Activated T-helper 2 cell treated with anti-CD3 and anti-CD28 coated beads, Interferon-gamma antibody, Interleukin-2, Interleukin-4, amounts not matched to agents 10 μg/mL and 5 μg/mL and 100 μg/mL, durations not matched to agents 14 hours and 24 hours and 36 hours (primary cell): ENCODE results near the gene IDI1. TPM values are rescaled to one million over a fixed set of nuclear protein-coding genes. Genes with fewer than 3 reads are reported as not detected.

Experiments
- DNase-seq: peaks from one replicate; pipeline ENCODE4 v3.0.0; 2021; ENCODE audit warnings: low spot score
- H3K27ac Mint-ChIP-seq: one replicate; pipeline ENCODE4 v1.8.0; 2021; ENCODE audit warnings: mixed read lengths
- H3K27me3 Mint-ChIP-seq: one replicate; pipeline ENCODE4 v1.8.0; 2021; ENCODE audit warnings: low read depth, mixed read lengths
- H3K36me3 Mint-ChIP-seq: one replicate; pipeline ENCODE4 v1.8.0; 2021; ENCODE audit warnings: low read depth, mixed read lengths
- H3K4me1 Mint-ChIP-seq: one replicate; pipeline ENCODE4 v1.8.0; 2021; ENCODE audit warnings: low read depth, mixed read lengths
- H3K4me3 Mint-ChIP-seq: one replicate; pipeline ENCODE4 v1.8.0; 2021; ENCODE audit warnings: low read depth, mild to moderate bottlenecking, moderate library complexity, mixed read lengths
- H3K9me3 Mint-ChIP-seq: one replicate; pipeline ENCODE4 v1.8.0; 2021; ENCODE audit warnings: mixed read lengths
- intact Hi-C: fragments of 100-400 bp; cut with micrococcal nuclease; formaldehyde crosslinking; loops from one replicate; pipeline ENCODE4 v1.15.1; 2023
- total RNA-seq: library from RNA; stranded (reverse); gene quantifications from 2 replicates; pipeline ENCODE4 v1.2.3, GENCODE V29; 2022

The IDI1 gene
- total RNA-seq: 80.1 and 89.6 TPM in 2 replicates

GRCh38 chr10:1048732-1049424, at the start of gene IDI1:
TSS of gene IDI1 (minus strand) at chr10:1049119. CDS start at chr10:1049003, 116 bp downstream.
- H3K36me3 Mint-ChIP-seq: peaks cover 81% of the 10 kb centered on the region
- H3K27ac Mint-ChIP-seq: peak within 1 kb of the TSS; percentile 94
- no peaks in the 10 kb centered on the region for H3K9me3 Mint-ChIP-seq
- peaks cover 53% of the 10 kb centered on the region for H3K4me1 Mint-ChIP-seq
- intact Hi-C loops: loop anchor here (1.0 to 2.0 kb wide), 3 partner anchors 7 to 118 kb away; partner anchors contain the start of genes GTPBP4, LARP4B and WDR37
- H3K27me3 Mint-ChIP-seq: no peaks in the 10 kb centered on the region
- DNase-seq: peak; percentile 98
- H3K4me3 Mint-ChIP-seq: peak within 1 kb of the TSS; percentile 93

GRCh38 chr10:1097436-1097835, 48.5 kb upstream of the IDI1 start:
- no peaks in the 10 kb centered on the region for H3K9me3 Mint-ChIP-seq
- peaks cover 25% of the 10 kb centered on the region for H3K4me1 Mint-ChIP-seq
- H3K36me3 Mint-ChIP-seq: peaks cover 48% of the 10 kb centered on the region
- no peak overlapping the region for H3K27ac Mint-ChIP-seq
- no peaks in the 10 kb centered on the region for H3K27me3 Mint-ChIP-seq
- no peak for DNase-seq
- no peak overlapping the region for H3K4me3 Mint-ChIP-seq
- intact Hi-C loops: no loop called here

- intact Hi-C loops: no loop called here
- no peak overlapping the region for H3K27ac Mint-ChIP-seq
- no peaks in the 10 kb centered on the region for H3K27me3 Mint-ChIP-seq
- no peaks in the 10 kb centered on the region for H3K9me3 Mint-ChIP-seq
- no peak for DNase-seq
- peaks cover 41% of the 10 kb centered on the region for H3K36me3 Mint-ChIP-seq
- H3K4me1 Mint-ChIP-seq: peaks cover 17% of the 10 kb centered on the region
- H3K4me3 Mint-ChIP-seq: no peak overlapping the region
Measured at GRCh38 chr10:1096287-1096889, 47.5 kb upstream of the IDI1 start.

GRCh38 chr10:1095498-1095897, 46.6 kb upstream of the IDI1 start:
- Mint-ChIP-seq H3K27ac (no peak overlapping the region), H3K27me3 (no peaks in the 10 kb centered on the region), H3K36me3 (peaks cover 39% of the 10 kb centered on the region), H3K4me1 (peaks cover 13% of the 10 kb centered on the region), H3K4me3 (no peak overlapping the region), H3K9me3 (no peaks in the 10 kb centered on the region)
- intact Hi-C loops: no loop called here
- DNase-seq: no peak

DNA sequence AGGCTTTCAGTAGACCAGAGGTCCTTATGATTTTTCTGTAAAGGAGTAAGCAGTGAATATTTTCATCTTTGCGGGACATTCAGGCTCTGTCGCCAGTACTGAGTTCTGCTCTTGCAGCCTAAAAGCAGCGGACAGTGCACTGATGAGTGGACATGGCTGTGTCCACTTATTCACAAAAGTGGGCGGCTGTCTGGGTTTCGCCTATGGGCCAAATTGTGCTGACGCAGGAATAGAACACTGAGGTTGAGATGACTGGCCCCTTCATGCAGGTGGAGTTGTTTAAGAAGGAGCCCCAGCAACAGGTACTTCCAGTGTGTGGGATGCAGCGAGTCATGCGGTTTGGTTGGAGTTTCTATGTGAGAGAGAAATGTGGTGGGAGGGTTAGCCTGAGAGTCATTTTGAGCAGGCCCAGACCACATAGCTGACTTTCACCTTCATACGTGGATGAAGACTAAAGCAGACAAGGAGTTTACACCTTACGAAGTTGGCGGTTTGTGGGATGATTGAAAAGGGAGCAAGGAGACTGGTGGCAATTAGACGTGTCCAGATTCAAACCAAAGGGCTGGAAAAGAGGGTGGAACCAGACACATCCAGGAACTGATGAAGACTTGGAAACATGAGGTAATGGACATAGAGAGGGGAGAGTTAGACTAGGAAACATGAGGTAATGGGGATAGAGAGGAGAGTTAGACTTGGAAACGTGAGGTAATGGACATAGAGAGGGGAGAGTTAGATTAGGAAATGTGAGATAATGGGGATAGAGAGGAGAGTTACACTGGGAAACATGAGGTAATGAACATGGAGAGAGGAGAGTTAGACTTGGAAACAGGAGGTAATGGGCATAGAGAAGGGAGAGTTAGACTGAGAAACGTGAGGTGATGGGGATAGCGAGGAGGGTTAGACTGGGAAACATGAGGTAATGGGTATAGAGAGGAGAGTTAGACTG, 45.5 kb upstream of the IDI1 start:
- DNase-seq: peak; percentile 15
- peaks cover 6% of the 10 kb centered on the region for H3K4me1 Mint-ChIP-seq
- H3K9me3 Mint-ChIP-seq: no peaks in the 10 kb centered on the region
- H3K4me3 Mint-ChIP-seq: no peak overlapping the region
- peaks cover 34% of the 10 kb centered on the region for H3K36me3 Mint-ChIP-seq
- intact Hi-C loops: loop anchor here (1.0 to 5.0 kb wide), 3 partner anchors 16 to 265 kb away; partner anchors contain the start of gene WDR37
- no peaks in the 10 kb centered on the region for H3K27me3 Mint-ChIP-seq
- H3K27ac Mint-ChIP-seq: no peak overlapping the region

- H3K27me3 Mint-ChIP-seq: no peaks in the 10 kb centered on the region
- no peak for DNase-seq
Measured at GRCh38 chr10:1093696-1094095, 44.8 kb upstream of the IDI1 start.

GRCh38 chr10:1090696-1091095, 41.8 kb upstream of the IDI1 start:
- no peaks in the 10 kb centered on the region for H3K9me3 Mint-ChIP-seq
- H3K27ac Mint-ChIP-seq: no peak overlapping the region
- H3K27me3 Mint-ChIP-seq: no peaks in the 10 kb centered on the region
- peaks cover 44% of the 10 kb centered on the region for H3K36me3 Mint-ChIP-seq
- H3K4me1 Mint-ChIP-seq: peaks cover 10% of the 10 kb centered on the region
- intact Hi-C loops: loop anchor here (5.0 kb wide), 1 partner anchor 33 kb away; the partner anchor contains the start of gene WDR37
- no peak for DNase-seq
- no peak overlapping the region for H3K4me3 Mint-ChIP-seq

More at GRCh38 chr10:1093696-1094095, 44.8 kb upstream of the IDI1 start:
- Mint-ChIP-seq H3K9me3 (no peaks in the 10 kb centered on the region), H3K4me3 (no peak overlapping the region), H3K36me3 (peaks cover 29% of the 10 kb centered on the region), H3K27ac (no peak overlapping the region), H3K4me1 (peaks cover 5% of the 10 kb centered on the region)
- intact Hi-C loops: loop anchor here (1.0 to 5.0 kb wide), 3 partner anchors 17 to 266 kb away; partner anchors contain the start of gene WDR37

- no peaks in the 10 kb centered on the region for H3K9me3 Mint-ChIP-seq
- no peak overlapping the region for H3K27ac Mint-ChIP-seq
- no peaks in the 10 kb centered on the region for H3K27me3 Mint-ChIP-seq
- H3K4me1 Mint-ChIP-seq: peaks cover 10% of the 10 kb centered on the region
- DNase-seq: no peak
- intact Hi-C loops: no loop called here
- no peak overlapping the region for H3K4me3 Mint-ChIP-seq
- peaks cover 56% of the 10 kb centered on the region for H3K36me3 Mint-ChIP-seq
Measured at GRCh38 chr10:1089017-1089689, 40.2 kb upstream of the IDI1 start.

DNA sequence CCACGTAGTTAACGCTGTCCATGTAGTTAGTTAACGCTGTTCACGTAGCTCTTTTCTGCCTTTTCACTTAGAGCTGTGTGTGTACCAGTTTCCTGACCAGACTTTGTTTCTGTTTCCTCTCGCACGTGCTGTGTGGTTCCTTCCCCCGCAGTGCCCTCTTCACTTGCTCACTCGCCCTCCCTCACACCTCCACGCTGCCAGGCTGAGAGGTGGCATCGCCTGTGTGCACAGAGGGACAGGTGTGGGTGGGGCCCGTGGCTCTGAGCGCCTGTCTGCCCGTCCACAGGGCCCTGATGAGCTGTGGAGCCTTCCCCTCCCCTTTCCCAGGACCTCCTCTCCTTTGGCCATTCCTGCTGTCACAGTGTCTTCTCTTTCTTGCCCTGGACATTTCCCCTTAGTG, 37.9 kb upstream of the IDI1 start:
- no peak overlapping the region for H3K27ac Mint-ChIP-seq
- no peaks in the 10 kb centered on the region for H3K9me3 Mint-ChIP-seq
- H3K36me3 Mint-ChIP-seq: peaks cover 74% of the 10 kb centered on the region
- intact Hi-C loops: no loop called here
- no peak for DNase-seq
- no peak overlapping the region for H3K4me3 Mint-ChIP-seq
- no peaks in the 10 kb centered on the region for H3K27me3 Mint-ChIP-seq
- peaks cover 8% of the 10 kb centered on the region for H3K4me1 Mint-ChIP-seq

- intact Hi-C loops: no loop called here
- H3K27me3 Mint-ChIP-seq: no peaks in the 10 kb centered on the region
- H3K4me1 Mint-ChIP-seq: peaks cover 8% of the 10 kb centered on the region
- H3K9me3 Mint-ChIP-seq: no peaks in the 10 kb centered on the region
- no peak overlapping the region for H3K27ac Mint-ChIP-seq
- H3K4me3 Mint-ChIP-seq: no peak overlapping the region
- H3K36me3 Mint-ChIP-seq: peaks cover 65% of the 10 kb centered on the region
- DNase-seq: no peak
Measured at GRCh38 chr10:1085258-1085657, 36.3 kb upstream of the IDI1 start.

- no peak overlapping the region for H3K27ac Mint-ChIP-seq
- H3K9me3 Mint-ChIP-seq: no peaks in the 10 kb centered on the region
- H3K27me3 Mint-ChIP-seq: no peaks in the 10 kb centered on the region
- intact Hi-C loops: no loop called here
- peaks cover 5% of the 10 kb centered on the region for H3K4me1 Mint-ChIP-seq
- DNase-seq: no peak
- H3K36me3 Mint-ChIP-seq: peaks cover 68% of the 10 kb centered on the region
- H3K4me3 Mint-ChIP-seq: no peak overlapping the region
Measured at GRCh38 chr10:1084011-1084950, 35.4 kb upstream of the IDI1 start.
